Vagina (tissue), 2 donors: ENCODE results near the gene PRKRIP1. TPM values are rescaled to one million over a fixed set of nuclear protein-coding genes. Genes with fewer than 3 reads are reported as not detected.

Experiments used
- DNase-seq, 2 donors: peaks; one replicate each; pipeline ENCODE4 v3.0.0-alpha.2; 2017; ENCODE audit errors: extremely low spot score in 2 of 2
- H3K27ac ChIP-seq: fragments of 200-600 bp; sonication (generic); one replicate; pipeline ENCODE4 v1.5.1; 2019
- H3K27me3 ChIP-seq: fragments of 200-600 bp; sonication (generic); one replicate; pipeline ENCODE4 v1.5.1; 2019
- H3K36me3 ChIP-seq, 2 donors: fragments of 200-600 bp; sonication (generic); one replicate each; pipeline ENCODE4 v1.5.1; 2017 to 2019
- H3K4me1 ChIP-seq: fragments of 200-600 bp; sonication (generic); one replicate; pipeline ENCODE4 v1.5.1; 2019
- H3K4me3 ChIP-seq, 2 donors: fragments of 200-600 bp; sonication (generic); 1 replicate in 1 of 2; 2 replicates in 1 of 2; pipeline ENCODE4 v1.5.1; 2016 to 2019
- H3K9me3 ChIP-seq: fragments of 200-600 bp; sonication (generic); one replicate; pipeline ENCODE4 v1.5.1; 2019
- CTCF ChIP-seq, 3 experiments: fragments of 450-650 bp in 2 of 3; fragments of 200-600 bp in 1 of 3; sonication (generic) in 1 of 3; IDR thresholded peaks; one replicate each; pipeline ENCODE4 v1.5.1; 2017 to 2019; ENCODE audit warnings: antibody characterized with exemption in 3 of 3, mild to moderate bottlenecking in 2 of 3, moderate library complexity in 2 of 3
- POLR2A ChIP-seq, 2 donors: fragments of 450-650 bp; IDR thresholded peaks; one replicate each; pipeline ENCODE4 v1.6.1; 2017; ENCODE audit warnings: antibody characterized with exemption in 2 of 2, mild to moderate bottlenecking in 2 of 2, moderate library complexity in 2 of 2
- POLR2AphosphoS5 ChIP-seq, 2 donors: sonication (generic); formaldehyde crosslinking; IDR thresholded peaks; one replicate each; pipeline ENCODE4 v1.9.0; 2017; ENCODE audit warnings: antibody characterized with exemption in 2 of 2, mild to moderate bottlenecking in 2 of 2, low read depth in 1 of 2; ENCODE audit not compliant: insufficient read depth in 1 of 2
- intact Hi-C: fragments of 100-400 bp; cut with DNase I; formaldehyde crosslinking; loops from one replicate; pipeline ENCODE4 v1.15.1; 2023
- total RNA-seq: library from RNA; depleted of rRNA; stranded (reverse); fragments of >200 nt; gene quantifications from one replicate; pipeline ENCODE4 v1.2.3, GENCODE V29; 2016

The PRKRIP1 gene
- total RNA-seq, 1 donor from 2014 or later: 17.4 TPM

GRCh38 chr7:102449136-102449535 lies 53.0 kb downstream of the PRKRIP1 start:
- intact Hi-C loops: no loop called here
- Histone ChIP-seq H3K9me3 (no peaks in the 10 kb centered on the region), H3K36me3 (peaks cover 0 to 14% of the 10 kb centered on the region in 2 donors), H3K27ac (no peak overlapping the region), H3K27me3 (no peaks in the 10 kb centered on the region), H3K4me1 (no peaks in the 10 kb centered on the region), H3K4me3 (no peak overlapping the region)
- DNase-seq: no peak
- TF ChIP-seq POLR2A (IDR thresholded peaks at IDR 0.05) (no peak), CTCF (IDR thresholded peaks at IDR 0.05) (no peak), POLR2AphosphoS5 (IDR thresholded peaks at IDR 0.05; ENCODE audit: insufficient read depth in 1 of 2, low read depth in 1 of 2) (no peak)

DNA sequence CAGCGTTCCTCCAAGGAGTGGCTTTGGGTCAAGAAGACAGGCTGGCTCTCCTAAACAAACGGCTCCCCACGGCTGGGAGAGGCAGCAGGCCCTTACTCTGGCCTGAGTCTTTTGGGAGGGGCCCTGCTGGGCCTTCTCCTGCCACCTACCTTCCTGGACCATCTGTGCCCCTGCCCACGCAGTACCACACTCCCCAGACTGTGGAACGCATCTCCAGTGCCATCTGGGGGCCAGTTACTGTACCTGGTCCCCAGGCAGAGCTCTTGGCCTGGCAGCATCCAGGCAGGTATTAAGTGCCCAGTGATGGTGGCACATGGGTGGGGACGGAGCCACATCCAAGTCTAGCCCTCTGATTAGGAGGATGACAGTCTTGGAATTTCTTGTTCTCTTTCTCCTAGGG lies 54.1 kb downstream of the PRKRIP1 start:
- Histone ChIP-seq H3K4me3 (no peak overlapping the region), H3K27me3 (no peaks in the 10 kb centered on the region), H3K36me3 (peaks cover 0 to 10% of the 10 kb centered on the region in 2 donors), H3K27ac (no peak overlapping the region), H3K4me1 (no peaks in the 10 kb centered on the region), H3K9me3 (no peaks in the 10 kb centered on the region)
- DNase-seq: no peak
- intact Hi-C loops: no loop called here
- TF ChIP-seq CTCF (IDR thresholded peaks at IDR 0.05) (no peak), POLR2AphosphoS5 (IDR thresholded peaks at IDR 0.05; ENCODE audit: insufficient read depth in 1 of 2, low read depth in 1 of 2) (no peak), POLR2A (IDR thresholded peaks at IDR 0.05) (no peak)

- peaks cover 0 to 21% of the 10 kb centered on the region in 2 donors for H3K36me3 ChIP-seq
- H3K4me3 ChIP-seq: no peak overlapping the region
- H3K4me1 ChIP-seq: no peaks in the 10 kb centered on the region
- no peak overlapping the region for H3K27ac ChIP-seq
- intact Hi-C loops: no loop called here
- TF ChIP-seq POLR2AphosphoS5 (IDR thresholded peaks at IDR 0.05; ENCODE audit: insufficient read depth in 1 of 2, low read depth in 1 of 2) (no peak), POLR2A (IDR thresholded peaks at IDR 0.05) (no peak), CTCF (IDR thresholded peaks at IDR 0.05) (no peak)
- H3K9me3 ChIP-seq: no peaks in the 10 kb centered on the region
- H3K27me3 ChIP-seq: no peaks in the 10 kb centered on the region
- DNase-seq: no peak
These were observed 55.4 kb downstream of the PRKRIP1 start for GRCh38 chr7:102451371-102452054.

DNA sequence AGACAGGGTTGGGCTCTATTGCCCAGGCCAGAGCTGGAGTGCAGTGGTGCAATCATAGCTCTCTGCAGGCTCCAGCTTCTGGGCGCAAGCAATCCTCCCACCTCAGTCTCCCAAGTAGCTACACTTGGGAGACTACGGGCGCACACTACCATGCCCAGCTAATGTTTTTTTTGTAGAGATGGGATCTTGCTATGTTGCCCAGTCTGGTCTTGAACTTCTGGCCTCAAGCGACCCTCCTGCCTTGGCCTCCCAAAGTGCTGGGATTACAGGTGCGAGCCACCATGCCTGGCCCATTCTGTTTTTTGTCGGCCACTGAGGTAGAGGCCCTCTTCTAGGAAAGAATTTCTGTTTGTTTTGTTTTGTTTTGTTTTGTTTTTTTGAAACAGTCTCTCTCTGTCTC lies 56.3 kb downstream of the PRKRIP1 start:
- DNase-seq: no peak
- intact Hi-C loops: no loop called here
- Histone ChIP-seq H3K27me3 (no peaks in the 10 kb centered on the region), H3K27ac (no peak overlapping the region), H3K4me3 (no peak overlapping the region), H3K9me3 (no peaks in the 10 kb centered on the region), H3K4me1 (no peaks in the 10 kb centered on the region), H3K36me3 (peaks cover 0 to 20% of the 10 kb centered on the region in 2 donors)
- no peak for TF ChIP-seq CTCF (IDR thresholded peaks at IDR 0.05)
- TF ChIP-seq POLR2A (IDR thresholded peaks at IDR 0.05): no peak
- no peak for TF ChIP-seq POLR2AphosphoS5 (IDR thresholded peaks at IDR 0.05; ENCODE audit: insufficient read depth in 1 of 2, low read depth in 1 of 2)

GRCh38 chr7:102453319-102453718 lies 57.2 kb downstream of the PRKRIP1 start:
- TF ChIP-seq POLR2AphosphoS5 (IDR thresholded peaks at IDR 0.05; ENCODE audit: insufficient read depth in 1 of 2, low read depth in 1 of 2): no peak
- no peak for TF ChIP-seq CTCF (IDR thresholded peaks at IDR 0.05)
- no peak for TF ChIP-seq POLR2A (IDR thresholded peaks at IDR 0.05)
- no peak for DNase-seq
- H3K27me3 ChIP-seq: no peaks in the 10 kb centered on the region
- H3K9me3 ChIP-seq: no peaks in the 10 kb centered on the region
- peaks cover 0 to 28% of the 10 kb centered on the region in 2 donors for H3K36me3 ChIP-seq
- no peak overlapping the region for H3K4me3 ChIP-seq
- H3K4me1 ChIP-seq: no peaks in the 10 kb centered on the region
- intact Hi-C loops: no loop called here
- no peak overlapping the region for H3K27ac ChIP-seq
